ENCODE measurements around the gene ATP8A2.

The ATP8A2 gene

DNA sequence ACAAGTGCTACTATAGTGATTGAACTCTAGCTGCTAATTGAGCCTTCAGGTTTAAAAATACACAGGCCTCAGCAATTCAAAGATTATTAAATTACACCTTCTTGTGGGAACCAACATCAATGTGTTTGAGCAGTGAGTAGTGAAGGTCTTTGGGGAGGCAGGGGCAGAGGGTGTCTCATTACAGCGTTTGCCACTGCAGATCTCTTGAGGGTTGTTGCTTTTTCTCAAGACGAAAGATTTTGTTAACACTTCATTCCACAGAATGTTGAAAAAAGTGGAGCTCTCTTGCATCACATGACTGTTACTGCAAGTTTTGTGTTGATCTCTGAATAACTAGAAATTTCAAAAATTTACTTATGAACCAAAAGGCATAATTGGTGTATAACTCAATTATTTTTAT lies 253.6 kb downstream of the ATP8A2 start:
- no peak for DNase-seq (ENCODE audit: low read depth in 2 of 2)

DNA sequence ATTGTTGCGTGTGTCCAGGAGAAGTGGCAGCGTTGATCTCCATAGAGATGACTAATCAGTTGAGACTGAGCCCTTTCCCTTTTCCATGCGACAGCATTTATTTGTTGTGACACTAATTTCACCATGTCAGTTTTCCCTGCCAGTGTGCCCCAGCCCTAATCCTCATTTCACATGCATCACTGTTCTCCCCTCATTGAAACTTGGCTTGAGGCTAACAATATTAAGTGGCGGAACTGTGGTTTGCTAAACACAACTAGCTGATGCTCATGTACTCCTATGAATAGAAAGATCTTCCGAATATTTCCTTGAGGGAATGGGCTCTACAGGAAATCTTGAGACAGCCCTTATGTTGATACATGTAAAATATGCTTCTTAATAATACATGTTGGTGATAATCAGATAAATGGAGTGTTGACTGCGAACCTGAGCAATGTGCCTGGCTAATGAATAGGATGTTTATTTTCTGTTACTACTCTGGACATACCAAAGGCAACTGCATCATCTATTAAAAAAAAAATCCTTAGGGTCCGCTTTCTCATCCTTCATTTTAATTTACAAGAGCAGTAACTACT lies 258.6 kb downstream of the ATP8A2 start:
- no peak for DNase-seq (ENCODE audit: low read depth in 2 of 2)

DNA sequence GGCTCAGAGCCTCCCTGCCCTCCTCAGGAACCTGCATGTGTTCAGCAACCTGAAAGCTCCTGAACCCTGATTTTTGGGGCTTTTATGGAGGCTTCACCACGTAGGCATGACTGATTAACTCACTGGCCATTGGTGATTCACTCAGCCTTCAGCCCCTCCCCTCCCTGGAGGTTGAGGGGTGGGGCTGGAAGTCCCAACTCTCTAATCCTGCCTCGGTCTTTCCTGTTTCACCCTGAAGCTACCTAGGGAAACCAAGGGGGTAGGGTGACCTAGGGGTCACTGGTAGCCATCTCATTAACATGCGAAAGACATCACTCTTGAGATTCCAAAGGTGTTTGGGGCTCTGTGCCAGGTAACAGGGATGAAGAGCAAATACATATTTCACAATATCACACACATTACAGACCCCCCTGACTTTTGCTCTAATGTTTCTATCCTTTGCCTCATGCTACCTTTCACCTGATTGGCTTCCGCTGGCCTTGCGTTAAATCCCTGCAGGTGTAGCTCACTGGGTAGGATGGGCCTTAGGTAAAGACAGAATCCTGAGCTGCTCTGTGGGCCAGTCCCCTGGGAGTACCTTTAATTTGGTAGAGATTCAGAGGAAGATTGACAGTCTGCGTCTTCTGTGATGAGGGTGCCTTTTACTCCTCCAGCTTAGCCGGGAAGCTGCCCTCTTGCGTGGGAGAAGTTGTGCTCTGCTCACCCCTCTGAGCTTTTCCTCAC lies 260.6 kb downstream of the ATP8A2 start:
- no peak for DNase-seq (ENCODE audit: low read depth in 2 of 2)

DNA sequence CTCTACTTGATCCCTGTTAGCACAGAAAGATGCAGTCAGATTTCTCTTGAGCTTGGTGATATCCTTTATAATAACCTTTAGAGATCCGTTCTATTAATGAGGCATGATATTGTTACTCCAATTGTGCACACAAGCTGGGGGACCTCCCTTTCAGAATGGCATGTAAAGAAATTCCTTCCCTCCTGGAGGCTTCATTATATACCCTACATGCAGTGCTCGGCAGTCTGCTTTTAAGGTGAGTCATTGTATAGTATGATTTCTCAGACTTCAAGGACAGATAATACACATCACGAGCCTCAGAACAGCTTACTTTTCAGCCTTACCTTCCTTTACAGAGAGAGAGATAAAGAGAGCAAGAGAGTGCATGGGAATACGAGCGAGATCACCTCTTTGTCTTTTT lies 261.3 kb downstream of the ATP8A2 start:
- DNase-seq (ENCODE audit: low read depth in 2 of 2) = no peak

DNA sequence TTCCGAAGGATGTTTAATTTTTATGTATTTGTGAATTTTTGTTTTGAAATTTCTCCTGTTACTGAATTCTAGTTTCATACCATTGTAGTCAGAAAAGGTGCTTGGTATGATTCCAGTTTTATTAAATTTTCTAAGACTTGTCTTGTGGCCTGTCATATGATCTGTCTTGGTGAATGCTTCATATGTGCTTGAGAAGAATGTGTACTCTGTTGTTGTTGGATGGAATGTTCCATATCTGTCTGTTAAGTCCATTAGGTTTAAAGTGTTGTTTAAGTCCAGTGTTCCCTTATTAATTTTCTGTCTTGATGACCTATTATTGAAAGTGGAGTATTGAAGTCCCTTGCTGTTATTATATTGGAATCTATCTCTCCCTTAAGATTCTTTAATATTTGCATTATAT lies 273.9 kb downstream of the ATP8A2 start:
- no peak for DNase-seq (ENCODE audit: low read depth in 2 of 2)

DNA sequence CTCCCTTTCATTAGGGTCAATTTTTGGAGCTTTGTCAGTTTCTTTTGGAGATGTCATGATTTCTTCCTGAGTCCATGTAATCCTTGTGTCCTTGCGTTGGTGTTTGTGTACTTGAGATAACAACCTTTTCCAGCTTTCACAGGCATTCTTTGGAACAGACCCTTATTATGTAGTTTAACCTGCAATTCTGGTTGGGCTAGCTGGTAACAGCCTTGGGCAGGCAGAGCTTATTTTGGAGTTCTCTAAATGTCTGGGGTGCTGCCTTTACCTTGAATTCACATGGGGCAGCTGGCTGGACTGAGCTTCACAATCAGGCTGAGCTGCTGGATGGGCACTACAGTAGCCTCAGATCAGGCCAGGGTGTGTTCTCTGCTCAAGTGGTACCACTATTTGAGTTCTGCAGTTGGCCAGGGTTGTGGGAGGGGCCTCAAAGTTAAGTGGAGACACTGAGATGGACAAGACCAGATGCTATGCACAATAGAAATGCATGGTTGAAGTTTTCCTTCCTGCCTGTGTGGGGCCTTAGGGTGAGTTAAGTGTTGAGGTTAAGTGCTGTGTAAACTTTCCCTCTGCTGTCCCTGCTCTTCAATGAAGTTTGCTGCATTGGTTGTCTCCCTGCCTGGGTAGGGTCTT lies 277.3 kb downstream of the ATP8A2 start:
- no peak for DNase-seq (ENCODE audit: low read depth in 2 of 2)

DNA sequence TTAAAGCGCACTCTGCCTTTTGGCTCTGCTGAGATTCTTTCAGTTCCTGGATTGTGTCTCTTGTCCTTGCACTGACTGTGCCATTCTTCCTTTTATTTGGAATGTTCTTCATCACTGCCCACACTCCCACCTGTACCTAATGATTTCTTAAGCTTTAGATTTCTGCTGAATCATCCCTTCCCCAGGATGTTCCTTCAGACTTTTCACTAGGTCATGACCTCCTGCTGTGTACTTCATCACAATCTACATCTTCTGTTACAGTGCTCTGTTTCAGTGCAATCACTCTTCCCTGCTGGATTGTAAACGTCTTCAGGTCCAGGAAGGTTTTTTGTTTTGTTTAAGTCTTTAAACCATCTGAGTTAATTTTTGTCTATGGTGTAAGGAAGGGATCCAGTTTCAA lies 281.0 kb downstream of the ATP8A2 start:
- DNase-seq (ENCODE audit: low read depth in 2 of 2) = no peak

DNA sequence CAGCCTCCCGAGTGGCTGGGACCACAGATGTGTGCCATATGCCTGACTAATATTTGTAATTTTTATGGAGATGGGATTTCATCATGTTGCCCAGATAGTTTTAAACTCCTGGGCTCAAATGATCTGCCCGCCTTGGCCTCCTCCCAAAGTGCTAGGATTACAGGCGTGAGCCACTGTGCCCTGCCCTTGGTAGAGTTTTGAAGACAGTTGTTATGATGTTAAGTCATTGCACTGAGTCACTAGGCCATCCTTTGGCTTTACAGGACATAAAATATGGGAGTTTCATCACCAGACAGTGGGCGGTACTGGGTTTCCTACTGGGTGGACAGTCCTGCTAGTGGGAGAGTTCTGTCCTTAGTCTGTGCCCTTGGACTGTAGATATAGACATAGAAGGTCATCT lies 282.5 kb downstream of the ATP8A2 start:
- DNase-seq (ENCODE audit: low read depth in 2 of 2) = no peak

DNA sequence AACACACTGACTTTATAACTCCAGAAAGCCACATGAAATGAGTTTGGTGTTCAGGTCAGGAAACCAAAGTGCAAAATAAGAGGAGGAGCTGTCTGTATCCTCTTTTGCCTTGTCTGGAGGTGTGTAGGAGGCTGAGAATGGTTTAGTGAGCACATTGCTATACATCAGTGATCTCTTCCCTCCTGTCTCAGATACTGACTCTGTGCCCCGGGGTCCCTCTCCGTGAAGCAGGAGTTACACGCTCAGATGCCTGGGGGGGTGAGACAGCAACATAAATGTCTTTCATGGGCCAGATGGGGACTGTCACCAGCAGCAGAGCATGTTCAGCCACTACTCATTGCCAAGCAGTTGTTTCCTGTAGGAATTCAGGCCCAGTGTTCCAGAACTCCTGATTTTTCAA lies 285.4 kb downstream of the ATP8A2 start:
- no peak for DNase-seq (ENCODE audit: low read depth in 2 of 2)

DNA sequence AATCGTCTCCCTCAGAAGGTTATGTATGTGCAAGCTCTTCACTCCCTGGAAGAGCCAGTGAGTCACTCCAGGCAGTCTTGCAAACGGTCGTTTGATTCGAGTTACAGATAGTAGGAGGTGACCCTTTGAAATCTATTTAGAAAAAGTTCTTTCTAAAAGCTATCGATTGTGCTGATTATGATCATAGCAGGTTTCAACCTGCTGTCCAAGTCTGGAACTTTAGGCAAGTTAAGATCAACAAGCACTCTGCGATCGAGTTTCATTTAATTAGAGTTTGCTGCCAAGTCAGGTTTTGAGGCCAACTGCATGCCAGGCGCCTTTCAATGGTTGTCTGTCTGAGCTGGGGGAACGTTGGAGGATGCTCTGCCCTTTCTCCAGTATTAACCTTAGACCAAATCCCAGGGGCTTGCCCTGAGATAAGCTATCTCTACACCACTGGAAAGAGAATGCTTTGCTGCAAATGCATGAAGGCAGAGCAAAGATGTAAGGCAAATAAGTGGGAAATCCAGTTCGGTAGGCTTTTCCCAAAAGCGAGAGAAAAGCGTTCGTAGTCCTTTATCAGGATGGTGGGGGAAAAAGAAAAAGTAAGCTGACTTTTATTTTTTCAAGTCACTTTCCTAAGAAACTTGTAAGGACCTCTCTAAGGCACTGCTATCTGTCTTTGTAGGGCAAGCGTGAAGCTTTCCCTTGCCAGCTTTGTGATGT lies 287.5 kb downstream of the ATP8A2 start:
- DNase-seq (ENCODE audit: low read depth in 2 of 2) = no peak

DNA sequence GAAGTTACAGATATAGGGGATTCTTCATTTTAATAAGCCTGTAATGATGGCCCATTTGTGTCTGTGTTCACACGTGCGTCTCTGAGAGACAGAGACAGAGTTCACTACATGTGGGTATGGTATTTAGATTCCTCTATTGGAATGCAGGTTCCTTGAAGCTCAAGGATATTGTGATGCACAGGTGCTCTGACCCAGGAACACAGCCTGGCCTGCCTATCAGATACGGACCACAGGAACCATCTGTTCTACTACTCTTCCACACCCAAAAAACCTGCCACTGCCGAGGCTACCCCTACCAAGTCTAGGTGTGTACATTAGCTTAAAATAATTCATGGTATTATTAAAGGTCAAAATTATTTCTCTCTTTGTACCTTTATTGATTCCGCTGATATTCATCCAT lies 289.2 kb downstream of the ATP8A2 start:
- DNase-seq (ENCODE audit: low read depth in 2 of 2) = no peak

DNA sequence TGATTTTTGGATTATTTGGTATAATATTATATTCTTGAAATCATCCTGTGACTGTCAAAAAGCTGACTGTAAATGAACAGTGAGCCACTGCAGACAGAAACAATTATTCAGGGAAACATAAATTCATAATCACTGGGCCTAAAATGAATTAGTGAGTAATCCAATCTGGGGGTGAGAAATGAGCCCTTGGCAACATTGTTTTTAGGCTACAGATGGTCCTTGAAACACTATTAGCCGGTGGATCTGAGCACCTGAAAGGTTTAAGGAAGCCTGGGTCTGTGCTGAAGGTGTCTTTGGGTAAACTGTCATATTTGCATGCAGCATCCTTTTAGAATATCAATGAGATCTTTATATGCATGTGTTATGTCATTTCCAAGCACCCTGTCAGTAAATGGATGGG lies 290.7 kb downstream of the ATP8A2 start:
- DNase-seq (ENCODE audit: low read depth in 2 of 2) = no peak

DNA sequence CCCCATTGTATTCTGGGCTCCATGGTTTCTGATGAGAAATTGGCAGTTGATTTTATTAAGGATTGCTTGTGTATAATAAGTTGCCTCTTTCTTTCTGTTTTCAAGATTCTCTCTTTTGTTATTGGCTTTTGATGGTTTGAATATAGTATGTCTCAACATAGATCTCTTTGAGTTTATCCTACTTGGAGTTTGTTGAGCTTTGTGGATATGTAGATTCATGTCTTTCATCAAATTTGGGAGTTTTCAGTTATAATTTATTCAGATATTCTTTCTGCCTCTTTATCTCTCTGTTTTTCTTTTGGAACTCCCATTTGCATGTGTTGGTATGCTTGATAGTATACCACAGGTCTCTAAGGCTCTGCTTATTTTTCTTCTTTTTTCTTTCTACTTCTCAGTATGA lies 296.6 kb downstream of the ATP8A2 start:
- DNase-seq (ENCODE audit: low read depth in 2 of 2) = no peak

DNA sequence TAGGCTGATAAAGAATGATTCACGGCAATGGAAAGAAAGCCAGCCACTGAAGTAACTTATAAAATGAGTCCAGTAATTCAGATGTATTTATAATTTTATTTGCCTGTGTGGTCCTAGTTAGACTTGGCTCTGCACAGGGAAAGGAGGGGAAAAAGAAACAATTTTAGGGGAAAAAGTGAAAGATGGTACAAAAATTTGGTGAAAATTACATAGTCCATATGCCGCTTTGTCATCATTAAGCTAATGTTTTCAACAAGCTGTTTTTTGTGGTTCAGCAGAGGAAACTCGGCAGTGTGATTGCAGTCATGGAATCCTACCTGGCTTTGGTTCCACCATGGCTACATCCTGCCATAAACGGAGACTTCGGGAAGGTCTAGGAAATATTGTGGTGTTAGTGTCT lies 301.9 kb downstream of the ATP8A2 start:
- no peak for DNase-seq (ENCODE audit: low read depth in 2 of 2)

DNA sequence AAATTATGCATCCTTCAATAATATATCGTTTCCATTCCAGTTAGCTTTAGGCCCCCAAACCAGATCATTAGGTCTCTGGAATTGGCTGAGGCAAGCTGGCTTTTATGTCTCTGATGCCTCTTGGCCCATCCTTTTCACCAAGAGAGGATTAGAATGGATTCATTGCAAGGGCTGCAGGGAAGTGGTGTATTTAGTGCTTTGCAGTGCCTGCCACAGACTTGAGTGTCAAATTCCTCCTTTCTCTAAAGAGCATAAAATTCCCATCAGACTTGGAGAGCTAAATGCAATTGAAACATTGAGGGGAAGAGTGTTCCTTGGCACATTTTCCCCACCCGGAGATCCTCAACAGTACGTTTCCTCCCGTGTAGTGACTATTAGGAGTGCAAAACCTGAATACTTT lies 302.6 kb downstream of the ATP8A2 start:
- DNase-seq (ENCODE audit: low read depth in 2 of 2) = no peak

DNA sequence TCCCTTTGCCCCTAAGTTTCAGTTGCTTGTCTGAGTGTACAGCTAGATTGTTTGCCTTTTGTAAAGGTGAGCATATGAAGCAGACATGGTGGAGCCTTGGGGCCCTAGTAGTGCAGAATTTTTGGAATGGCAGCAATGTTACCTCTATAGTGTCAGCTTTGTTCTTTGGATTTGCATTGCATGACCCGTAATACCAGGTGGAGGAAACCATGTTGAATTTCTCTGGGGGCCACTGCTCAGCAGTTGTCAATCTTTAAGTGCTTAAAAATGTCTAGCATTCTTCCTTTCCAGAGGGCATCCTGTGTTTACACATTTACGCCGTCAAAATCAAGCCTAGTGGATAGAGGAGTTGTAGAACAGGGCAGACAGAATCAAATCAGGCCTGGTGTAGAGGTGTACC lies 303.3 kb downstream of the ATP8A2 start:
- no peak for DNase-seq (ENCODE audit: low read depth in 2 of 2)

DNA sequence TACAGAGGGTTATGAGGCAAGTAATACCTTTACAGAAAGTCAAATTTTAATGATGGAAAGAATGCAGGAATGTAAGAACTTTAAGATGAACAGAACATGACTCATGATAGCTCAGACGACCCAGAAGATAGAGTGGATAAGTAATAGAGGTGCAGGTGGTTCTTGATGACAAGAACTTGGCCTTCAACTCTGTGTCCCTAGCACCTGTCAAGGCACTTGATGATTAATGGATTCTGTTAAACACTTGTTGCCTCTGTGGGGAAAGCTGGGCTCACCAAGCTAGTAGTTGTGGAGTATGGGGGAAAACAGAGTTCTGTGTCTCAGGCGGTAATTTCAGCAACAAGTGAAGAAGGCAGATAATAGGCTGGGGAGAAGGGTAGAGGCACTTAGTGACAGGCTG lies 306.2 kb downstream of the ATP8A2 start:
- no peak for DNase-seq (ENCODE audit: low read depth in 2 of 2)

DNA sequence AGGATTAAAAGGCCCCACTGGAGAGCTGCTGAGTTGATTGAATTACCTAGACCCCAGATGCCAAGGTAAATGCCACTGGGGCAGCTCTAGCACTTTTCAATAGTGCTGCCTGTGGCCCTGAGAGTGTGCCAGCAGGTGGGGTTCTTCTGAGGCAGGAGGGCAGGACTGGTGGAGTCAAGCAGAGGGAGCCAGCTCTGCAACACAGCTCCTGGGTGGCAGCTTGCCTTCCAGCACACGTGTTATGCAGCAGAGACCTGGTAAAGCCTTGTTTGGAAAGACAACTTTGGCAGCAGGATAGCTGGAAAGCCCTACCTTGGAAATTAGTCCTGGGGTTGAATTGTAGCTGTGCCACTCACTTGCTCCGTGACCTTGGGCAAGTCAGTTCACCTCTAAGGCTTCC lies 306.6 kb downstream of the ATP8A2 start:
- no peak for DNase-seq (ENCODE audit: low read depth in 2 of 2)

DNA sequence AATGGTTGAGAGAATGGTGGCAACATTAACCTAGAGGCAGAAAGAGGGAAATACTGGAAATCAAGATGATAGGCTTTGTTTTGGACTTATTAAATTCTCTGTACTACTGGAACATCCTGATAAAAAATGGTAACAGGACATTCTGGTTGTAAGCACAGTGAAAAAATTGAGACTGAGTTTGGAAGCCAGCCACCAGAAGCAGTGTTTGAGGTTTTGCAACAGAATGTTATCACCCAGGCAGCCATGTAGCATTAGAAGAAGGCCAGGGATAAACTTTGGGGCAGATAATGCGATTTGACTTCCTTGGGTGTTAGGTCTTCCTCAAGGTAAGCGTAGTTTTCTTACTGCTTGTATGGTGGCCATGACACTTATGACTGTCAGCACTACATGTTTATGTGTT lies 307.4 kb downstream of the ATP8A2 start:
- DNase-seq (ENCODE audit: low read depth in 2 of 2) = no peak

DNA sequence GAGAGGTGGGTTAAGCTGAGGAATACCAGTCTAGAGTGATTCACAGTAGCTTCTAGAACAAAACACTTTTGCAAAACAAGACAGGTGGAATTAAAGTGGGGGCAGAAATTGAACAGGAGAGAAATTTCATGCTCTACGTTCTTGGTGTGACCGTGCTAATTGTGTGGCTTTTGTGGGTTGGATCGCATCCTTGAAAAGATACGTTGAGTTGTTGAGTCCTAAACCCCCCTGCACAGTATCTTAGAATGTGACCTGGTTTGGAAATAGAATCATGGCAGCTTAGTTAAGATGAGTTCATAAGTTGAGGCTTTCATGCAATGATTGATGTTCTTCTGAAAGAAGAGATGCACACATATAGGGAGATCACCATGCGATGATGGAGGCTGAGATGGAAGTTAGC lies 308.2 kb downstream of the ATP8A2 start:
- no peak for DNase-seq (ENCODE audit: low read depth in 2 of 2)

DNA sequence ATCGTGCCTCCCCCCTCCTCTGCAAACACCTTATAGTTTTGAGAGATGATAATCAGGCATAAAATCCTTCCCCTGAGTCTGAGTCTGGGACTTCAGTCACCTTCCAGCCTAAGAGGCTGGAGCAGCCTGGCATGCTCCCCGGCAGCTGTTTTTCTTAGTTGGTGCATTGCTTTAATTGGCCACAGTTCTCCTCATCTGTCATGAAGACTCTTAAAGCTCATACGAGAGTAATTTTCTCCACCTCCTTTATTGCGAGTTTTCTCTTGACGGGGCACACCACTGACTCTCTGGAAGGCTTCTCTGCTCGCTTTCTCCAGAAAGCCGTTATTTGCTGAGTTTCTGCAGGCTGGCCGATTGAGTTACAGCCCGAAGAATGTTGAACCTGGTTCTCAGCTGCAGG lies 310.5 kb downstream of the ATP8A2 start:
- no peak for DNase-seq (ENCODE audit: low read depth in 2 of 2)

DNA sequence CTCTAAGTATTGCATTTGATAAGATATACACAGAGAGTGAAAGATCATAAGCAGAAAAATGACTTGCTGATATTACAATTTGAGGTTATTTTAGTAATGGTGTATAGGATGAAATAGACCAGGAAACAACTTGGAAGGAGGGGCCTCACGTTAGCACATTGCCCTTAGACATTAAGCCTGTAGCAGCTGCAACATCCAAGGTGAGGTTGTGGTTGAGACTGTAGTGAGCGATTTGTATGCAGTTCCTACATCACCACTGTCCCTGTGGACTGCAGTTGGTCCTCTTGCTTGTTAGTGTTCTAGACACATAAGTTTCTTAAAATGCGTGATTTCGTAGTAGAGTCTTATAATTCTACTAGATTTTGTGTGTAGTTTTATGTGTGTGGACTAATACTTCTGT lies 311.3 kb downstream of the ATP8A2 start:
- DNase-seq (ENCODE audit: low read depth in 2 of 2) = no peak

Data from stimulated activated CD8-positive, alpha-beta memory T cell treated with anti-CD3 and anti-CD28 coated beads, Interleukin-15, amount 100 ng/mL, for 4 hours (primary cell).